ENCODE results near the gene CYP26C1. TPM values are rescaled to one million over a fixed set of nuclear protein-coding genes. Genes with fewer than 3 reads are reported as not detected.

CYP26C1 gene
- polyA plus RNA-seq, 4 donors: 0.01 TPM; not detected in 3

- peaks cover 0 to 3% of the 10 kb centered on the region in 2 donors for H3K9me3 ChIP-seq (ENCODE audit: control insufficient read depth in 2 of 2, insufficient read depth in 1 of 2, low read depth in 1 of 2, low read length in 1 of 2)
- WGBS, 3 donors: 48 to 72% (median 68%) methylated on average over 1 of the region's 1 CpG
- no peaks in the 10 kb centered on the region for H3K27me3 ChIP-seq (ENCODE audit: control insufficient read depth in 3 of 3, insufficient read depth in 3 of 3, low read length in 3 of 3)
- H3K36me3 ChIP-seq (ENCODE audit: control insufficient read depth in 3 of 3, insufficient read depth in 2 of 3, low read depth in 1 of 3, low read length in 3 of 3): no peaks in the 10 kb centered on the region
- H3K4me3 ChIP-seq (ENCODE audit: low read depth in 1 of 3, low read length in 3 of 3): no peak overlapping the region
- FAIRE-seq: no peak
- DNase-seq: peak; percentile 37 to 42
- H3K27ac ChIP-seq (ENCODE audit: low read depth in 1 of 3, low read length in 2 of 3): no peak overlapping the region
- peaks cover 0 to 16% (median 3%) of the 10 kb centered on the region in 3 donors for H3K4me1 ChIP-seq (ENCODE audit: control insufficient read depth in 3 of 3, insufficient read depth in 2 of 3, low read depth in 1 of 3, low read length in 2 of 3)
Observed at GRCh38 chr10:93032809-93033137, 27.8 kb upstream of the CYP26C1 start.

GRCh38 chr10:93034426-93034825, 26.2 kb upstream of the CYP26C1 start:
- no peaks in the 10 kb centered on the region for H3K36me3 ChIP-seq (ENCODE audit: control insufficient read depth in 3 of 3, insufficient read depth in 2 of 3, low read depth in 1 of 3, low read length in 3 of 3)
- DNase-seq (no peak), FAIRE-seq (no peak)
- no peak overlapping the region for H3K4me3 ChIP-seq (ENCODE audit: low read depth in 1 of 3, low read length in 3 of 3)
- no peak overlapping the region for H3K27ac ChIP-seq (ENCODE audit: low read depth in 1 of 3, low read length in 2 of 3)
- H3K4me1 ChIP-seq (ENCODE audit: control insufficient read depth in 3 of 3, insufficient read depth in 2 of 3, low read depth in 1 of 3, low read length in 2 of 3): peaks cover 0 to 16% (median 3%) of the 10 kb centered on the region in 3 donors
- no peaks in the 10 kb centered on the region for H3K27me3 ChIP-seq (ENCODE audit: control insufficient read depth in 3 of 3, insufficient read depth in 3 of 3, low read length in 3 of 3)
- 19 to 40% (median 36%) methylated on average over 1 of the region's 1 CpG for WGBS, 3 donors
- H3K9me3 ChIP-seq (ENCODE audit: control insufficient read depth in 2 of 2, insufficient read depth in 1 of 2, low read depth in 1 of 2, low read length in 1 of 2): no peaks in the 10 kb centered on the region

GRCh38 chr10:93039110-93039509, 21.5 kb upstream of the CYP26C1 start:
- H3K9me3 ChIP-seq (ENCODE audit: control insufficient read depth in 2 of 2, insufficient read depth in 1 of 2, low read depth in 1 of 2, low read length in 1 of 2): no peaks in the 10 kb centered on the region
- peaks cover 0 to 10% (median 2%) of the 10 kb centered on the region in 3 donors for H3K4me1 ChIP-seq (ENCODE audit: control insufficient read depth in 3 of 3, insufficient read depth in 2 of 3, low read depth in 1 of 3, low read length in 2 of 3)
- WGBS, 3 donors: 97 to 100% (median 100%) methylated on average over 1 of the region's 1 CpG
- FAIRE-seq (no peak), DNase-seq (no peak)
- H3K27me3 ChIP-seq (ENCODE audit: control insufficient read depth in 3 of 3, insufficient read depth in 3 of 3, low read length in 3 of 3): no peaks in the 10 kb centered on the region
- H3K36me3 ChIP-seq (ENCODE audit: control insufficient read depth in 3 of 3, insufficient read depth in 2 of 3, low read depth in 1 of 3, low read length in 3 of 3): no peaks in the 10 kb centered on the region
- no peak overlapping the region for H3K27ac ChIP-seq (ENCODE audit: low read depth in 1 of 3, low read length in 2 of 3)
- H3K4me3 ChIP-seq (ENCODE audit: low read depth in 1 of 3, low read length in 3 of 3): no peak overlapping the region

- Histone ChIP-seq H3K4me3 (ENCODE audit: low read depth in 1 of 3, low read length in 3 of 3) (no peak overlapping the region), H3K36me3 (ENCODE audit: control insufficient read depth in 3 of 3, insufficient read depth in 2 of 3, low read depth in 1 of 3, low read length in 3 of 3) (no peaks in the 10 kb centered on the region), H3K27ac (ENCODE audit: low read depth in 1 of 3, low read length in 2 of 3) (no peak overlapping the region), H3K4me1 (ENCODE audit: control insufficient read depth in 3 of 3, insufficient read depth in 2 of 3, low read depth in 1 of 3, low read length in 2 of 3) (peaks cover 0 to 6% (median 2%) of the 10 kb centered on the region in 3 donors), H3K9me3 (ENCODE audit: control insufficient read depth in 2 of 2, insufficient read depth in 1 of 2, low read depth in 1 of 2, low read length in 1 of 2) (no peaks in the 10 kb centered on the region), H3K27me3 (ENCODE audit: control insufficient read depth in 3 of 3, insufficient read depth in 3 of 3, low read length in 3 of 3) (no peaks in the 10 kb centered on the region)
- FAIRE-seq: no peak
- 32 to 46% (median 43%) methylated on average over 3 of the region's 3 CpGs for WGBS, 3 donors
- DNase-seq: peak in 1 of 2 donors; percentile 39
Observed at GRCh38 chr10:93039721-93040120, 20.9 kb upstream of the CYP26C1 start.

- 93 to 98% (median 96%) methylated on average over 3 of the region's 3 CpGs for WGBS, 3 donors
Observed at GRCh38 chr10:93054486-93054885, 6.1 kb upstream of the CYP26C1 start.

GRCh38 chr10:93058139-93058538, 2.5 kb upstream of the CYP26C1 start:
- Histone ChIP-seq H3K4me1 (ENCODE audit: control insufficient read depth in 3 of 3, insufficient read depth in 2 of 3, low read depth in 1 of 3, low read length in 2 of 3) (peaks cover 0 to 10% (median 6%) of the 10 kb centered on the region in 3 donors), H3K4me3 (ENCODE audit: low read depth in 1 of 3, low read length in 3 of 3) (no peak overlapping the region), H3K27ac (ENCODE audit: low read depth in 1 of 3, low read length in 2 of 3) (no peak overlapping the region), H3K36me3 (ENCODE audit: control insufficient read depth in 3 of 3, insufficient read depth in 2 of 3, low read depth in 1 of 3, low read length in 3 of 3) (no peaks in the 10 kb centered on the region), H3K9me3 (ENCODE audit: control insufficient read depth in 2 of 2, insufficient read depth in 1 of 2, low read depth in 1 of 2, low read length in 1 of 2) (no peaks in the 10 kb centered on the region), H3K27me3 (ENCODE audit: control insufficient read depth in 3 of 3, insufficient read depth in 3 of 3, low read length in 3 of 3) (peaks cover 9 to 36% (median 17%) of the 10 kb centered on the region in 3 donors)
- 96 to 98% (median 97%) methylated on average over 3 of the region's 3 CpGs for WGBS, 3 donors
- FAIRE-seq (no peak), DNase-seq (no peak)

More at GRCh38 chr10:93054486-93054885, 6.1 kb upstream of the CYP26C1 start:
- Histone ChIP-seq H3K9me3 (ENCODE audit: control insufficient read depth in 2 of 2, insufficient read depth in 1 of 2, low read depth in 1 of 2, low read length in 1 of 2) (no peaks in the 10 kb centered on the region), H3K27me3 (ENCODE audit: control insufficient read depth in 3 of 3, insufficient read depth in 3 of 3, low read length in 3 of 3) (peaks cover 0 to under 1% (median 0%) of the 10 kb centered on the region in 3 donors), H3K4me1 (ENCODE audit: control insufficient read depth in 3 of 3, insufficient read depth in 2 of 3, low read depth in 1 of 3, low read length in 2 of 3) (no peaks in the 10 kb centered on the region), H3K4me3 (ENCODE audit: low read depth in 1 of 3, low read length in 3 of 3) (no peak overlapping the region), H3K27ac (ENCODE audit: low read depth in 1 of 3, low read length in 2 of 3) (no peak overlapping the region), H3K36me3 (ENCODE audit: control insufficient read depth in 3 of 3, insufficient read depth in 2 of 3, low read depth in 1 of 3, low read length in 3 of 3) (peaks cover 0 to 2% (median 0%) of the 10 kb centered on the region in 3 donors)
- FAIRE-seq (no peak), DNase-seq (no peak)

- no peak overlapping the region for H3K27ac ChIP-seq (ENCODE audit: low read depth in 1 of 3, low read length in 2 of 3)
- no peak for FAIRE-seq
- H3K27me3 ChIP-seq (ENCODE audit: control insufficient read depth in 3 of 3, insufficient read depth in 3 of 3, low read length in 3 of 3): peaks cover 9 to 63% (median 27%) of the 10 kb centered on the region in 3 donors
- no peak overlapping the region for H3K4me3 ChIP-seq (ENCODE audit: low read depth in 1 of 3, low read length in 3 of 3)
- no peaks in the 10 kb centered on the region for H3K9me3 ChIP-seq (ENCODE audit: control insufficient read depth in 2 of 2, insufficient read depth in 1 of 2, low read depth in 1 of 2, low read length in 1 of 2)
- no peaks in the 10 kb centered on the region for H3K36me3 ChIP-seq (ENCODE audit: control insufficient read depth in 3 of 3, insufficient read depth in 2 of 3, low read depth in 1 of 3, low read length in 3 of 3)
- peaks cover 0 to 10% (median 6%) of the 10 kb centered on the region in 3 donors for H3K4me1 ChIP-seq (ENCODE audit: control insufficient read depth in 3 of 3, insufficient read depth in 2 of 3, low read depth in 1 of 3, low read length in 2 of 3)
- no peak for DNase-seq
- WGBS, 3 donors: 24 to 38% (median 36%) methylated on average over 43 to 45 of the region's 45 CpGs
Observed at GRCh38 chr10:93060887-93061593, 442 bp downstream of the CYP26C1 start.

GRCh38 chr10:93061594-93062513, 1.3 kb downstream of the CYP26C1 start:
- H3K9me3 ChIP-seq (ENCODE audit: control insufficient read depth in 2 of 2, insufficient read depth in 1 of 2, low read depth in 1 of 2, low read length in 1 of 2): no peaks in the 10 kb centered on the region
- DNase-seq: peak in 1 of 2 donors; percentile 53
- peak overlapping the region in 1 of 3 donors; percentile 22 for H3K4me3 ChIP-seq (ENCODE audit: low read depth in 1 of 3, low read length in 3 of 3)
- H3K4me1 ChIP-seq (ENCODE audit: control insufficient read depth in 3 of 3, insufficient read depth in 2 of 3, low read depth in 1 of 3, low read length in 2 of 3): peaks cover 0 to 10% (median 6%) of the 10 kb centered on the region in 3 donors
- no peak for FAIRE-seq
- peaks cover 14 to 71% (median 34%) of the 10 kb centered on the region in 3 donors for H3K27me3 ChIP-seq (ENCODE audit: control insufficient read depth in 3 of 3, insufficient read depth in 3 of 3, low read length in 3 of 3)
- H3K27ac ChIP-seq (ENCODE audit: low read depth in 1 of 3, low read length in 2 of 3): no peak overlapping the region
- WGBS, 3 donors: 5 to 8% (median 5%) methylated on average over 57 of the region's 57 CpGs
- H3K36me3 ChIP-seq (ENCODE audit: control insufficient read depth in 3 of 3, insufficient read depth in 2 of 3, low read depth in 1 of 3, low read length in 3 of 3): no peaks in the 10 kb centered on the region
